CD4-positive, alpha-beta T cell treated with Interleukin-15 for 1 hour (primary cell): ENCODE data around the gene RTF1.
"Not testable (repeated sequence)": the region's sequence is repeated elsewhere in the genome, so short reads cannot be mapped to it uniquely, and the experiment has no call there.

Experiments
- DNase-seq: peaks from one replicate; pipeline ENCODE4 v3.0.0-alpha.2; 2020

RTF1 gene

GRCh38 chr15:41416742-41417417 lies at the start of gene RTF1:
TSS of gene RTF1 (plus strand) at chr15:41417095. CDS start at chr15:41417116, 21 bp downstream.
- DNase-seq, result peak; percentile 95

GRCh38 chr15:41367418-41367817 lies 49.5 kb upstream of the RTF1 start:
- no peak for DNase-seq

- DNase-seq, result no peak
These were observed 38.9 kb upstream of the RTF1 start for GRCh38 chr15:41377978-41378377.

DNA sequence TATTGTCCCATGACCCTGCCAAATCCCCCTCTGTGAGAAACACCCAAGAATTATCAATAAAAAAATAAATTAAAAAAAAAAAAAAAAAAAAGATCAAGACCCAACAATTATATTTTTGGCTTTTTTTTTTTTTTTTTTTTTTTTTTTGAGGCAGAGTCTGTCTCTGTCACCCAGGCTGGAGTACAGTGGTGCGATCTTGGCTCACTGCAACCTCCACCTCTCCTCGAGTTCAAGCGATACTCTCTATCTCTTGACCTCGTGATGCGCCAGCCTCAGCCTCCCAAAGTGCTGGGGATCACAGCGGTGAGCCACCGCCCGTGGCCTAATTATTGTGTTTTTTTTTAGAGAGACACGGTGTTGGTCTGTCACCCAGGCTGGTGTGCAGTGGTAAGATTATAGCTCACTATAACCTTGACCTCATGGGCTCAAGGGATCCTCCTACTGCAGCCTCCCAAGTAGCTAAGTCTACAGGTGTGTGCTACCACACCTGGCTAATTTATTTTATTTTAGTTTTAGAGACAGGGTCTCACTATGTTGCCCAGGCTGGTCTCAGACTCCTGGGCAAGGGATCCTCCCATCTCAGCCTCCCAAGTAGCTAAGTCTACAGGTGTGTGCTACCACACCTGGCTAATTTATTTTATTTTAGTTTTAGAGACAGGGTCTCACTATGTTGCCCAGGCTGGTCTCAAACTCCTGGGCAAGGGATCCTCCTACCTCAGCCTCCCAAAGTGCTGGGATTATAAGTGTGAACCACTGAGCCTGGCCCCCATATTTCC lies 32.7 kb upstream of the RTF1 start:
- DNase-seq, result not testable (repeated sequence)

- DNase-seq, result no peak
These were observed 29.2 kb upstream of the RTF1 start for GRCh38 chr15:41387646-41388045.

- DNase-seq, result no peak
These were observed 24.2 kb upstream of the RTF1 start for GRCh38 chr15:41392659-41393058.

DNA sequence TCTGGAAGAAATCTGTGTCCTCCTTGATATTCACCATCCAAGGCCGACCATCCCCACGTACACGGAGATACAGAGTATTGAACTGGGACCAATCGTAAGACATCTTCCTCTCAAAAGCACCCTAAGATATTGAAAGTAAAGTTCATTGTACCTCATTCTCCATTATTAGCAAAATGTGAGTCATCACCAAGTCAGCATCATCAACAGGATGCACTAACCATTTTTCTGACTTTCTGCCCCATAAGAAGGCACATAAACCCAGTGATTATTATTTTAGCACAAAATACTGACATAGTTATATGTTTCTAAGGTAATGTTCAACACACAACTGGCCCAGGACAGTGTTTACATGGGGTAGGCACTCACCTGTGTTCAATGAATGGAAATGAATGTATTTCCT lies 22.0 kb upstream of the RTF1 start:
- DNase-seq, result no peak

- no peak for DNase-seq
These were observed 20.8 kb upstream of the RTF1 start for GRCh38 chr15:41396111-41396510.

DNA sequence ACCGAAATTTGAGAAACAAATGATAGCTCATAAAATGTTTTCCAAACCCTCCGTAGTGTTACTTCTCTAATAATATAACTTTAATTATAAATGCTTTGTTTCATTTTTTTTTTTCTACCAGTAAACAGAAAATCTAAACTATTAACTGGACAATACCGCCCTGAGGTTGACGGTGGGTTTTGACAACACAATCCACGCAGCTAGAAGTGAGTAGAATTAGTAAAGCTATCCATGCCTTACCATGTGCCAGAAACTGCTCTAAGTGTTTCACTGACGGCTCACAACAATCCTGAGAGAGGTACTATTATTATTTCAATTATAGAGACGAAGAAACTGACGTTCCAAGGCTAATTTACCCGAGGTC lies 15.0 kb upstream of the RTF1 start:
- no peak for DNase-seq

- no peak for DNase-seq
These were observed 9.6 kb upstream of the RTF1 start for GRCh38 chr15:41407341-41407740.

DNA sequence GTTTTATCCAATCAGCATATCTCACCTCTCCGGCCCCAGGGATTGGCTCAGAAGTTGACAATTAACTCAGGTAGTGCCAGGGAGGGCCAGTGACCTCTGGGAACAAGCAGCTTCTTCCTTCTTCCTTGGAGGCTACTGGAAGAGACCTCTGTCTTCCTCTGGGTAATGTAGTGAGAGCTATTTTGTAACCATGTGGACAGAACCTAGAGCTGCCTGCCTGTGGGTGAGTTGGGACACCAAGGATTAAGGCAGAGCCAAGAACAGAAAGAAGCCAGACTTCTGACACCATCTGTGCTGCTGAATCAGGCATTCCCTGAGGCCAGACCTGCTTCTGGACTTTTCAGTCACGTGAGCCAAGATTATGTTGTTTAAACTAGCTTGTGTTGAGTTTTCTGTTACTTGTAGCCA lies 8.7 kb upstream of the RTF1 start:
- no peak for DNase-seq

GRCh38 chr15:41411031-41411430 lies 5.9 kb upstream of the RTF1 start:
- DNase-seq, result no peak

GRCh38 chr15:41411441-41411840 lies 5.5 kb upstream of the RTF1 start:
- no peak for DNase-seq

GRCh38 chr15:41416128-41416741 lies 660 bp upstream of the RTF1 start:
- DNase-seq, result no peak

DNA sequence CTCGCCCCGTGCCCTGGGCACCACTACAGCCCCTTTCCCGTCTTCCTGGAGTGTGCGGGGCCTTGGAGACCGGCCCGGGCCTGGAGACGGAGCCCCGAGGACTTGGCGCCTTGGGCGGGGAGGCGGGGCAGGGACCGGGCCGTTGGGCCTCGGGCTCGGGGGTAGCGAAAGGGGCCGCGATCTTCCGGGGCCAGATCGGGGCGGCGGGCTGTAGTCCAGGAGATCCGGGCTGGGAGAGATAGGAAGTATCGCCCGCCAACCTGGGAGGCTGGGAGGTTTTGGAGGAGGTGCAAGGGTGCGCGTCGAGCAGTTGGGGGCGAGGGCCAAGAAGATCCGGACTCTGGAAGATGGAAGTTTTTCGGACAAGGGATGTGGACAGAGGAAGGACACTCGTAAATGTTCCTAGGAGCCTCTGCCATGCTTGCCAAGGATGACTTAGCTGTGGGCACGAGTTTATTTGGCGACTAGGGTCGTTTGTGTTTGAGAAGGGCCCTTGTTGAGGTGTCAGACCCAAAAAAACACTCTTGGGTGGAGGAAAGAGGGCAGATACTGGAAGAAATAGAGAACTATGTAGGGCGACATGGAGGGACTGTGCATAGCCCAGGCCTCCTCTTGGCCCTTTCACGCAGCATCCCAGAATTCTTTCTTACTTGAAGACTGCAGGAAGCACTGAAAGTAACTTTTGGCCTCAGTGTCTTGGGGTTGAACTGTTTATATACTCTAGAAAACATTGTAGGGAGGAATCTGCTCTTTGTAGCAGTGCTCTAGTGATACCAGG lies 712 bp downstream of the RTF1 start:
- DNase-seq, result no peak

GRCh38 chr15:41423979-41424659 lies 7.2 kb downstream of the RTF1 start:
- DNase-seq, result no peak

DNA sequence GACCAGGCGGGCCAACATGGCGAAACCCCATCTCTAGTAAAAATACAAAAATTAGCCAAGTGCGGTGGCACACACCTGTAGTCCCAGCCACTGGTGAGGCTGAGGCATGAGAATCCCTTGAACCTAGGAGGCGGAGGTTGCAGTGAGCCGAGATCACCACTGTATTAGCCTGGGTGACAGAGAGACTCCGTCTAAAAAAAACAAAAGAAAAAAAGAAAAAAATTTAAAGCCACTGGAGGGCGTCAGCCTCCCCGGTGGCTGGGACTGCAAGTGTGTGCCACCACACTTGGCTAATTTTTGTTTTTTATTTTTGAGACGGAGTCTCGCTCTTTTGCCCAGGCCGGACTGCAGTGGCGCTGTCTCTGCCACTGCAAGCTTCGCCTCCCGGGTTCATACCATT lies 7.9 kb downstream of the RTF1 start:
- no peak for DNase-seq

DNA sequence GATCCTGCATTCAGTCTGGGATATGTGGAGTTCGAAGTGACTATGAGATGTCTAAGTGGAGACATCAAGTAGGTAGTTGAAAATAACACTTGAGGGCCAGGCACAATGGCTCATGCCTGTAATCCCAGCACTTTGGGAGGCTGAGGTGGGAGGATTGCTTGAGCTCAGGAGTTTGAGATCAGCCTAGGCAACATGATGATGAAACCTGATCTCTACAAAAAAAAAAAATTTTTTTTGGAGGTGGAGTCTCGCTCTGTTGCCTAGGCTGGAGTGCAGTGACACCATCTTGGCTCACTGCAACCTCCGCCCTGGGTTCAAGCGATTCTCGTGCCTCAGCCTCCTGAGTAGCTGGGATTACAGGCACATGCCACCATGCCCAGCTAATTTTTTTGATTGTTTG lies 9.0 kb downstream of the RTF1 start:
- not testable (repeated sequence) for DNase-seq

GRCh38 chr15:41429003-41429890 lies 12.4 kb downstream of the RTF1 start:
- DNase-seq, result no peak

- DNase-seq, result no peak
These were observed 18.3 kb downstream of the RTF1 start for GRCh38 chr15:41435037-41435786.

- no peak for DNase-seq
These were observed 20.6 kb downstream of the RTF1 start for GRCh38 chr15:41437448-41437847.
